Astrocyte (in vitro differentiated cells and primary cell): Measurements from ENCODE around the gene FAM131B.

ENCODE experiments used
- EZH2 ChIP-seq: IDR thresholded peaks from 2 replicates; pipeline ENCODE4 v1.6.1; 2012; ENCODE audit warnings: mild to moderate bottlenecking, low read length, inconsistent platforms; ENCODE audit not compliant: insufficient read depth
- TF ChIP-seq, protein P1 (sequence below): IDR thresholded peaks from 2 replicates; pipeline ENCODE4 v1.5.1; 2011; ENCODE audit warnings: low read depth, mild to moderate bottlenecking, inconsistent platforms, low read length, moderate library complexity; ENCODE audit not compliant: insufficient read depth

- TF ChIP-seq, protein P1, sequence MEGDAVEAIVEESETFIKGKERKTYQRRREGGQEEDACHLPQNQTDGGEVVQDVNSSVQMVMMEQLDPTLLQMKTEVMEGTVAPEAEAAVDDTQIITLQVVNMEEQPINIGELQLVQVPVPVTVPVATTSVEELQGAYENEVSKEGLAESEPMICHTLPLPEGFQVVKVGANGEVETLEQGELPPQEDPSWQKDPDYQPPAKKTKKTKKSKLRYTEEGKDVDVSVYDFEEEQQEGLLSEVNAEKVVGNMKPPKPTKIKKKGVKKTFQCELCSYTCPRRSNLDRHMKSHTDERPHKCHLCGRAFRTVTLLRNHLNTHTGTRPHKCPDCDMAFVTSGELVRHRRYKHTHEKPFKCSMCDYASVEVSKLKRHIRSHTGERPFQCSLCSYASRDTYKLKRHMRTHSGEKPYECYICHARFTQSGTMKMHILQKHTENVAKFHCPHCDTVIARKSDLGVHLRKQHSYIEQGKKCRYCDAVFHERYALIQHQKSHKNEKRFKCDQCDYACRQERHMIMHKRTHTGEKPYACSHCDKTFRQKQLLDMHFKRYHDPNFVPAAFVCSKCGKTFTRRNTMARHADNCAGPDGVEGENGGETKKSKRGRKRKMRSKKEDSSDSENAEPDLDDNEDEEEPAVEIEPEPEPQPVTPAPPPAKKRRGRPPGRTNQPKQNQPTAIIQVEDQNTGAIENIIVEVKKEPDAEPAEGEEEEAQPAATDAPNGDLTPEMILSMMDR, result no peak
- no peak for TF ChIP-seq EZH2
Measured at GRCh38 chr7:143341842-143342241, 20.7 kb downstream of the FAM131B start.
